GM23248 (cell line): Measurements from ENCODE around the gene ECT2L.

Experiments
- EZH2 ChIP-seq: fragments of 200-600 bp; sonication (generic); IDR thresholded peaks from 2 replicates; pipeline ENCODE4 v1.6.1; 2018; ENCODE audit warnings: antibody characterized with exemption, mild to moderate bottlenecking; ENCODE audit not compliant: insufficient read depth, poor library complexity, severe bottlenecking
- EZH2phosphoT487 ChIP-seq: fragments of 200-600 bp; sonication (generic); IDR thresholded peaks from 2 replicates; pipeline ENCODE4 v1.6.1; 2018; ENCODE audit warnings: antibody characterized with exemption, moderate library complexity, mild to moderate bottlenecking, low read depth; ENCODE audit not compliant: insufficient read depth

GRCh38 chr6:138907167-138907566 lies 111.3 kb downstream of the ECT2L start:
- no peak for TF ChIP-seq EZH2
- TF ChIP-seq EZH2phosphoT487: no peak
